Activated naive CD4-positive, alpha-beta T cell treated with anti-CD3 and anti-CD28 coated beads, Interleukin-2, amount 10 ng/mL, durations not matched to agents 7 days and 5 days (primary cell): ENCODE measurements around the gene APOA1.
"Not testable (repeated sequence)": the region's sequence is repeated elsewhere in the genome, so short reads cannot be mapped to it uniquely, and the experiment has no call there.

Experiments
- CTCF ChIA-PET: fragments of 350-600 bp; sonication (Branson Sonifier 250); formaldehyde crosslinking; loops from one replicate; lab custom pipeline; 2021; ENCODE audit warnings: antibody characterized with exemption; lab: Charles Lee
- DNase-seq: peaks from one replicate; pipeline ENCODE4 v3.0.0-alpha.2; 2020
- H3K27ac Mint-ChIP-seq: one replicate; pipeline ENCODE4 v1.8.0; 2021; ENCODE audit warnings: mild to moderate bottlenecking, moderate library complexity, mixed read lengths
- H3K27me3 Mint-ChIP-seq: one replicate; pipeline ENCODE4 v1.8.0; 2021; ENCODE audit warnings: mild to moderate bottlenecking, mixed read lengths
- H3K36me3 Mint-ChIP-seq: one replicate; pipeline ENCODE4 v1.8.0; 2021; ENCODE audit warnings: mixed read lengths
- H3K4me1 Mint-ChIP-seq: one replicate; pipeline ENCODE4 v1.8.0; 2021; ENCODE audit warnings: mixed read lengths
- H3K4me3 Mint-ChIP-seq: one replicate; pipeline ENCODE4 v1.8.0; 2021; ENCODE audit warnings: mild to moderate bottlenecking, moderate library complexity, mixed read lengths
- H3K9me3 Mint-ChIP-seq: one replicate; pipeline ENCODE4 v1.8.0; 2021; ENCODE audit warnings: mixed read lengths

APOA1 gene

DNA sequence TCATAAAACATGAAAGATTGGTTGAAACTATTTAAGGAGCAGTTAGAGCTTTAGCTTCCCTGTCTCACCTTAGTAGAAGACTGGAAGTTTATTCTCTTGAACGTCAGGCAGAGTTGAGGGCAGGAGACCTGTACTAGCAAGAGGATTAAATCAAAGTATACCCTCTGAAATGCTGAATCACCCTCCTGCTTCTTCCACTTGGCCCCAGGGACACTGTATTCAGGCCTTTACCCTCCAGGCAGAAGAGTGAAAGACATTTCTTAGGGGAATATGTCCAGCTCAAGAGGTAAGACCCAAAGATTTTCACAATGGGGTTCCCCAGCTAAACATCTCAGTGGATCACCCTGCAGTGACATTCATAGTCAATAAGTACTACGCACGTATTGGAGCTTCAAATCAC lies 26.2 kb downstream of the APOA1 start:
- Mint-ChIP-seq H3K4me1 (no peaks in the 10 kb centered on the region), H3K9me3 (no peaks in the 10 kb centered on the region), H3K27ac (no peak overlapping the region), H3K4me3 (no peak overlapping the region), H3K27me3 (peaks cover 32% of the 10 kb centered on the region), H3K36me3 (no peaks in the 10 kb centered on the region)
- CTCF ChIA-PET = interaction anchor here (1.8 kb wide), 1 partner anchor 25 kb away, joined by 7 read pairs; no protein-coding TSS in a partner anchor
- DNase-seq = no peak

- H3K4me3 Mint-ChIP-seq = no peak overlapping the region
- no peaks in the 10 kb centered on the region for H3K36me3 Mint-ChIP-seq
- no peak overlapping the region for H3K27ac Mint-ChIP-seq
- CTCF ChIA-PET = no interaction called here
- H3K4me1 Mint-ChIP-seq = no peaks in the 10 kb centered on the region
- H3K27me3 Mint-ChIP-seq = peaks cover 43% of the 10 kb centered on the region
- DNase-seq = no peak
- H3K9me3 Mint-ChIP-seq = no peaks in the 10 kb centered on the region
These were observed 28.9 kb downstream of the APOA1 start for GRCh38 chr11:116808262-116809175.

DNA sequence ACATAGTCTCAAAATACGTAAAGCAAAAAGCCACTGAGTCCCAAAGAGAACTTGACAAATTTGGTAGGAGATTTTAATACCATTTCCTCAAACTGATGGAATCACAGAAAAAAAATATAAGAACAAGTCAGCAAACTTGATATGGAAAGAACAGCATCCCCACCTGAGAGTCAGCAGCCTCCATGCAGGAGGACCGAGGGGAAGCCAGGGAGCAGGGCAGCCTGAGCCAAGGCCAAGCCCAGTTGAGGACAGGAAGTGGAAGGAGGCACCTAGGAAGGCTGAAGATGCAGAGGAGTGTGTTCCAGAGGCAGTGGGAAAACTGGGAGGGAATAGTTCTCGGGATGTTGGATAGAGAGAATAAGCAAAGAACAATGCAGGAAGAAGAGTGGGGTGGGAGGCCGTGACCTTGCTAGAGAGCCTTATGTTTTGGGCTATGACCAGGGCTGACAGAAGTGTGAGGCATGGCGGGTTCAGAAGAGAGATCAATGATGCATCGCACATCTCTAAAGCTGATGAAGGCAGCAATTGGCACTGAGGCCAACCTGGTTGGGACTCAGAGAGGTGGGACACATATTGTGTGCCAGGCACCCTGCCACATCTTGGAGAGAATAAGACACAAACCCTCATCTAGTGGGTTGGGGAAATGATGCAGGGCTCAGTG lies 29.7 kb downstream of the APOA1 start:
- no peaks in the 10 kb centered on the region for H3K4me1 Mint-ChIP-seq
- peaks cover 45% of the 10 kb centered on the region for H3K27me3 Mint-ChIP-seq
- H3K36me3 Mint-ChIP-seq = no peaks in the 10 kb centered on the region
- H3K9me3 Mint-ChIP-seq = no peaks in the 10 kb centered on the region
- CTCF ChIA-PET = interaction anchor here (1.0 kb wide), 1 partner anchor 16 kb away, joined by 3 read pairs; the partner anchor contains the start of gene APOA5
- no peak overlapping the region for H3K4me3 Mint-ChIP-seq
- DNase-seq = no peak
- H3K27ac Mint-ChIP-seq = no peak overlapping the region

DNA sequence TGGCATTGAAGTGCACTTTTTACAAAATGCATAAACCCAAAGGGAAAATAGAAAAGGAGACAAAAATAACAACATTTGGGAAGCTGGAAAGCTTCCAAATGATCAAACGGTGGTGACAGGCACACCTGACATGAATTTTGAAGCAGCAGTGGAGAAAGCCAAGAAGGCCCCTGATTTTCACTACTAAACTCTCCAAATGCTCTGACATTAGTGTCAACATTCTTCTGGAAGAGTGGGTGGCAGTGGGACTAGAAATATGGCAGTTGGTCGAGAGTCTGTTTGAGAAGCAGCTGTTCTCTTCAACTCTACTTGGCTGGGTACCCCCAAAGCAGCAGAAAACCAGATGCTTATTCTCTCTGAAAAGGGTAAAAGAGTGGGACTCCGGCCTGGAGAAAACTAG lies 33.4 kb downstream of the APOA1 start:
- Mint-ChIP-seq H3K4me1 (no peaks in the 10 kb centered on the region), H3K36me3 (no peaks in the 10 kb centered on the region), H3K4me3 (no peak overlapping the region), H3K27ac (no peak overlapping the region), H3K9me3 (no peaks in the 10 kb centered on the region), H3K27me3 (peaks cover 54% of the 10 kb centered on the region)
- no peak for DNase-seq
- CTCF ChIA-PET = interaction anchor here (1.2 kb wide), 1 partner anchor 12 kb away, joined by 5 read pairs; the partner anchor contains the start of gene APOA5

DNA sequence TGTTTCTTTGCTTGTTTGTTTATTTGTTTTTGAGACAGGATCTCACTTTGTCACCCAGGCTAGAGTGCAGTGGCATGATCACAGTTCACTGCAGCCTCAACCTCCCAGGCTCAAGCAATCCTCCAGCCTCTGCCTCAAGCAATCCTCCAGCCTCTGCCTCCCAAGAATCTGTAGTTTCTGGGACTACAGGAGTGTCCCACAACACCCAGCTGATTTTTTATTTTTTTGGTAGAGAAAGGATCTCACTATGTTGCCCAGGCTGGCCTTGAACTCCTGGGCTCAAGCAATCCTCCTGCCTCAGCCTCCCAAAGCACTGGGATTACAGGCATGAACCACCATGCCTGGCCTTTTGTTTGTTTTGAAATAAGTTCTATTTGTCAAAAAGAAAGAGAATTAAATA lies 35.8 kb downstream of the APOA1 start:
- not testable (repeated sequence) for H3K4me1 Mint-ChIP-seq, H3K4me3 Mint-ChIP-seq, H3K27ac Mint-ChIP-seq

DNA sequence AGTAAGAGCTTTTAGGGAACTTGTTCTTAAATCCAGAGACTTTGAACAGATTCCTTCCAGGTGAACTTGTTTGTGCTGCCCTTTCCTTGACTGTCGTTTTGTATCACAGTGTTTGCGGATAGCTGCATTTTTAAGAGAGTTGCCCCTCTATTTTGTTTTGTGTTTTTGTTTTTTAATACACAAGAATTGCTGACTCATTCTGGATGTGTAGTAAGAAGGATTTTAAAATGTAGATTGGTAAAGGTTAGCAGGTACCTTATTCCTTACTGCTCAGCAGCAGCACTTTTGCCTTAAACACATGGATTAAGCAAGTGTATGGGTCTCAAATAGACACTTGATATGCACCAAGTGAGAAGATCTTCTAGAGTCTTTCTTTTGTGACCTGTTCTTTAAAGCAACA lies 36.8 kb downstream of the APOA1 start:
- Mint-ChIP-seq H3K27ac (no peak overlapping the region), H3K9me3 (no peaks in the 10 kb centered on the region), H3K36me3 (no peaks in the 10 kb centered on the region), H3K27me3 (peaks cover 51% of the 10 kb centered on the region), H3K4me1 (no peaks in the 10 kb centered on the region), H3K4me3 (no peak overlapping the region)
- CTCF ChIA-PET = interaction anchor here (1.3 to 1.9 kb wide), 2 partner anchors 9 to 35 kb away, joined by 4 to 6 read pairs; partner anchors contain the start of gene APOA5
- DNase-seq = no peak

More for the DNA sequence above, 35.8 kb downstream of the APOA1 start:
- peaks cover 53% of the 10 kb centered on the region for H3K27me3 Mint-ChIP-seq
- not testable (repeated sequence) for H3K9me3 Mint-ChIP-seq, DNase-seq, H3K36me3 Mint-ChIP-seq
- CTCF ChIA-PET = interaction anchor here (0.8 kb wide), 1 partner anchor 34 kb away, joined by 3 read pairs; no protein-coding TSS in a partner anchor

DNA sequence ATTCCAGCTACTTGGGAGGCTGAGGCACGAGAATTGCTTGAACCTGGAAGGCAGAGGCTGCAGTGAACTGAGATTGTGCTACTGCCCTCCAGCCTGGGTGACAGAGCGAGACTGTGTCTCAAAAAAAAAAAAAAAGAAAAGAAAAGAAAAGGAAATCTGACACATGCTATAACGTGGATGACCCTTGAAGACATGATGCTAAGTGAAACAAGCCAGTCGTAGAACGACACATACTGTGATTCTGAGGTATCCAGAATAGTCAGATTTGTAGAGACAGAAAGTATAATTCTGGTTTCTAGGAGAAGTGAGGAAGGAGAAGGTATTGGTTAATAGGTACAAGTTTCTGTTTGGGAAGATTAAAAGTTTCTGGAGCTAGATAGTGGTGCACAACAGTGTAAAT lies 39.1 kb downstream of the APOA1 start:
- H3K4me1 Mint-ChIP-seq = no peaks in the 10 kb centered on the region
- CTCF ChIA-PET = interaction anchor here (0.6 to 1.9 kb wide), 2 partner anchors 37 to 340 kb away, joined by 3 to 4 read pairs; no protein-coding TSS in a partner anchor
- H3K9me3 Mint-ChIP-seq = no peaks in the 10 kb centered on the region

GRCh38 chr11:116797816-116798215 lies 39.6 kb downstream of the APOA1 start:
- Mint-ChIP-seq H3K36me3 (no peaks in the 10 kb centered on the region), H3K27ac (no peak overlapping the region), H3K4me3 (no peak overlapping the region), H3K4me1 (no peaks in the 10 kb centered on the region), H3K9me3 (no peaks in the 10 kb centered on the region), H3K27me3 (peaks cover 41% of the 10 kb centered on the region)
- DNase-seq = no peak
- CTCF ChIA-PET = interaction anchor here (0.6 kb wide), 1 partner anchor 341 kb away, joined by 3 read pairs; no protein-coding TSS in a partner anchor

More for the DNA sequence above, 39.1 kb downstream of the APOA1 start:
- Mint-ChIP-seq H3K27me3 (peaks cover 40% of the 10 kb centered on the region), H3K27ac (no peak overlapping the region), H3K36me3 (no peaks in the 10 kb centered on the region), H3K4me3 (no peak overlapping the region)
- DNase-seq = no peak

GRCh38 chr11:116796548-116796947 lies 40.9 kb downstream of the APOA1 start:
- Mint-ChIP-seq H3K4me1 (no peaks in the 10 kb centered on the region), H3K4me3 (no peak overlapping the region), H3K27ac (no peak overlapping the region), H3K27me3 (peaks cover 37% of the 10 kb centered on the region), H3K36me3 (no peaks in the 10 kb centered on the region), H3K9me3 (no peaks in the 10 kb centered on the region)
- DNase-seq = no peak
- CTCF ChIA-PET = interaction anchor here (1.0 to 1.5 kb wide), 2 partner anchors 39 to 313 kb away, joined by 3 to 7 read pairs; no protein-coding TSS in a partner anchor

- DNase-seq = no peak
- no peaks in the 10 kb centered on the region for H3K9me3 Mint-ChIP-seq
- peaks cover 38% of the 10 kb centered on the region for H3K27me3 Mint-ChIP-seq
- no peak overlapping the region for H3K27ac Mint-ChIP-seq
- H3K4me1 Mint-ChIP-seq = peaks cover 3% of the 10 kb centered on the region
- H3K4me3 Mint-ChIP-seq = no peak overlapping the region
- CTCF ChIA-PET = interaction anchor here (2.8 to 3.0 kb wide), 2 partner anchors 41 to 86 kb away, joined by 10 to 32 read pairs; no protein-coding TSS in a partner anchor
- H3K36me3 Mint-ChIP-seq = no peaks in the 10 kb centered on the region
These were observed 42.6 kb downstream of the APOA1 start for GRCh38 chr11:116794851-116795250.

GRCh38 chr11:116793772-116794097 lies 43.7 kb downstream of the APOA1 start:
- H3K4me3 Mint-ChIP-seq = no peak overlapping the region
- H3K9me3 Mint-ChIP-seq = no peaks in the 10 kb centered on the region
- peaks cover 7% of the 10 kb centered on the region for H3K4me1 Mint-ChIP-seq
- H3K27ac Mint-ChIP-seq = no peak overlapping the region
- no peak for DNase-seq
- peaks cover 45% of the 10 kb centered on the region for H3K27me3 Mint-ChIP-seq
- H3K36me3 Mint-ChIP-seq = no peaks in the 10 kb centered on the region
- CTCF ChIA-PET = interaction anchor here (0.6 to 5.0 kb wide), 9 partner anchors 9 to 433 kb away, joined by 3 to 53 read pairs (median 3); no protein-coding TSS in a partner anchor

DNA sequence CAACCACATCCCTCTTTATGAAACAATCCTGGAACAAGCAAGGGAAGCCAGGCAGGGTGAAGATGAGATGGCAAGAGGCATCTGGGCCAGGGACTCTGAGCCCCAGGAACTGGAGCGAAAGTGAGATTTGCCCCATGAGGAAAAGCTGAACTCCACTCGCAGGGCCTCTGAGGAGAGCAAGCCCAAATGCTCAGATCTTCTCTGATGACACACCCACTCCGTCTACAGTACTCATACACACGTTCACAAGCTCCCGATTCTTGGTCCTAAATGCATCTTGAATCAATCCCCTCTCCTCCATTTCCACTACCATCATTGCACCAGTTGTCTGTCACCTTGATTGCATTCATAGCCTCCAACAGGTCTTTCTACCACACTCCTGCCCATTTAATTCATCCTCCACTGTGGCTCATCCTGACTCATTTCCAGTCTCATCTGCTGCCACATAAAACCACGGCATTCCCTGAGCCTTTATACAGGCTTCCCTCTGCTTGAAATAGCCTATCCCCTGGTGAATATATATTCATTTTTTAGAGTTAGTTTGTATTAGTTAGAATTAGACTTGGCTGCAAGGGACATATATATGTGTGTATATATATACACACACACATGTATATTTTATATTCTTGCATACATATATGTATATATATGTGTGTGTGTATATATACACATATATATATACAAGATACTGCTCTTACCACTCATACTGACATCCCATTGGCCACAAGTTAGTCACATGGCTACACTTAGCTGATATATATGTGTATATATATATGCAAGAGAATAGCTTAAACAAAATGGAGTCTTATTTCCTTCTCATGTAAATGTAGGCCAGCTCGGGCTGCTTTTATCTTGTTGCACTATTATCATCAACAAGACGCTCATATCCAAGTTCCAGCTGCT lies 44.3 kb downstream of the APOA1 start:
- Mint-ChIP-seq H3K27ac (no peak overlapping the region), H3K4me3 (no peak overlapping the region)

DNA sequence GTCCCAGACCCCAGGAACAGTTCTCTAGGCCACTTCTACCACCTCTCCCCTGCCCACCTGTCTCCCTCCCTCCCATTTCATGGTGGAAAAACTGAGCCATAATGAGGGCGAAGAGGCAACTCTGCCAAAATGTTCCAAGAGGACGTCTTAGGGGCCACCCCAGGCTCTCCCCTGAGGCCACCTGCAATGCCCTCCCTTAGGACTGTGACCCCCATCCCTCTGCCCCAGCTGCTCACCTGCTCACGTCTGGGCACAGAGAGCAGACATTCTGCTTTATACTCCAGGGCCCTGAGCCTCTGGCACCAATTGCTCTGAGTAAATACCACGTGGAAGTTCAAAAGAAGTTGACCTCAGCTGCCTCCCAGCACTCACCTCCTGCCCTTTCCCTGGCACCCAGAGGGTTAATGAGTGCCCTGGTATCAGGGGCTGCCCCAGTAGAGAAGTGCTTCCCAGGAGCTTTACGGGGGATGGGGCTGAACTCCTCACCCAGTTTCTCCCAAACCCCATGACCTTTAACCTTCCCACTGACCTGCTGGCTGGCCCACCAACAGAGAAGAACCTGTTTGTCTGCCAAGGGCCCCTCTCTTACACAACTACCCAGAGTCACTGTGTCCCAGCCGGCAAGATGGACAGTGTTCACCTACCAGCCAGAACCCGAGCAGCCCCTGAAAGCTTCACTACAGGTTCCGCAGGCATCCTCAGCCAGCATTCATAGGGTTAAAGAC lies 45.1 kb downstream of the APOA1 start:
- Mint-ChIP-seq H3K27ac (no peak overlapping the region), H3K4me1 (peaks cover 16% of the 10 kb centered on the region), H3K9me3 (no peaks in the 10 kb centered on the region), H3K4me3 (no peak overlapping the region), H3K27me3 (peaks cover 53% of the 10 kb centered on the region), H3K36me3 (no peaks in the 10 kb centered on the region)
- no peak for DNase-seq
- CTCF ChIA-PET = interaction anchor here (1.1 to 5.0 kb wide), 14 partner anchors 8 to 435 kb away, joined by 3 to 53 read pairs (median 7); partner anchors contain the start of genes BUD13 and PAFAH1B2

More for the DNA sequence above, 44.3 kb downstream of the APOA1 start:
- no peak for DNase-seq
- Mint-ChIP-seq H3K27me3 (peaks cover 51% of the 10 kb centered on the region), H3K36me3 (no peaks in the 10 kb centered on the region), H3K9me3 (no peaks in the 10 kb centered on the region), H3K4me1 (peaks cover 13% of the 10 kb centered on the region)
- CTCF ChIA-PET = interaction anchor here (0.6 to 5.0 kb wide), 10 partner anchors 9 to 433 kb away, joined by 3 to 53 read pairs (median 5); partner anchors contain the start of gene BUD13
